Measurements from ENCODE around the gene PIH1D2.
"Not testable (repeated sequence)": the region's sequence is repeated elsewhere in the genome, so short reads cannot be mapped to it uniquely, and the experiment has no call there.

Gene PIH1D2

DNA sequence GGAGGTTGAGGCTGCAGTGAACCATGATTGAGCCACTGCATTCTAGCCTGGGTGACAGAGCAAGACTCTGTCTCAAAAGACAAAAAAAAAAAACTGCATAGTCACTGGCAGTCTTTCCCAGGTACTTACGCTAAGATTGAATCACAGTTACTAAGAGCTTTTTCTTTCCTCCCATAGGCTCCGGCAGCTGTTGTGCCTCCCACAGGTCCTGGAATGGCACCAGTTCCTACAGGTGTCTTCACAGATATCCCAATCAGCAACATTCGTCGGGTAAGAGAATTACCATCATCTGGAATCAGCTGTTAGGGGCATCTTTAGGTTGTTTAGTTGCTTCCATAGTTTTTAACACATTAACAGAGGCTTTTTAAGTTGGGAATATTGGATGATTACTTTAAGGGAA lies 28.9 kb downstream of the PIH1D2 start:
- ChIA-PET CTCF (interaction anchor here (1.7 kb wide), 1 partner anchor 21 kb away, joined by 3 read pairs; no protein-coding TSS in a partner anchor), POLR2A (no interaction called here)
- TF ChIP-seq, protein P1, sequence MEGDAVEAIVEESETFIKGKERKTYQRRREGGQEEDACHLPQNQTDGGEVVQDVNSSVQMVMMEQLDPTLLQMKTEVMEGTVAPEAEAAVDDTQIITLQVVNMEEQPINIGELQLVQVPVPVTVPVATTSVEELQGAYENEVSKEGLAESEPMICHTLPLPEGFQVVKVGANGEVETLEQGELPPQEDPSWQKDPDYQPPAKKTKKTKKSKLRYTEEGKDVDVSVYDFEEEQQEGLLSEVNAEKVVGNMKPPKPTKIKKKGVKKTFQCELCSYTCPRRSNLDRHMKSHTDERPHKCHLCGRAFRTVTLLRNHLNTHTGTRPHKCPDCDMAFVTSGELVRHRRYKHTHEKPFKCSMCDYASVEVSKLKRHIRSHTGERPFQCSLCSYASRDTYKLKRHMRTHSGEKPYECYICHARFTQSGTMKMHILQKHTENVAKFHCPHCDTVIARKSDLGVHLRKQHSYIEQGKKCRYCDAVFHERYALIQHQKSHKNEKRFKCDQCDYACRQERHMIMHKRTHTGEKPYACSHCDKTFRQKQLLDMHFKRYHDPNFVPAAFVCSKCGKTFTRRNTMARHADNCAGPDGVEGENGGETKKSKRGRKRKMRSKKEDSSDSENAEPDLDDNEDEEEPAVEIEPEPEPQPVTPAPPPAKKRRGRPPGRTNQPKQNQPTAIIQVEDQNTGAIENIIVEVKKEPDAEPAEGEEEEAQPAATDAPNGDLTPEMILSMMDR (IDR thresholded peaks at IDR 0.05; ENCODE audit: control extremely low read depth, extremely low read depth, low read depth, missing control alignments) = no peak
- DNase-seq (ENCODE audit: extremely low spot score) = no peak

DNA sequence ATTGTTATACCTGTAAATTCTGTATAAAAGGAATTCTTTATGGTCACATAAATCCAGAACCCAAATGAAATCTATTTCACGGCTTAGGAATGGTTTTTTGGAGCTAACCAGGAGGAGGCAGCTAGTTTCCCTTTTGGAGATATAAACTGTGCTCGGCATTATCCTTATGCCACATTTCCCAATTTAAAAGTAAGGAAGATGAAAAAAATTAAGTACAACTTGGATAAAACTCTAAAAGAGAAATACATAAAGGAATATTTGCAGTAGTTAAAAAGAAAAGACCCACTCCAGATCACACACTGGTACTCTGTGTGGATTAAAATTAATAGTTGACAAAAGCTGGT lies 30.9 kb downstream of the PIH1D2 start:
- TF ChIP-seq, protein P1 (IDR thresholded peaks at IDR 0.05; ENCODE audit: control extremely low read depth, extremely low read depth, low read depth, missing control alignments) = no peak
- ChIA-PET POLR2A (no interaction called here), CTCF (interaction anchor here (1.1 to 1.5 kb wide), 2 partner anchors 18 to 105 kb away, joined by 3 to 4 read pairs; partner anchors contain the start of genes DIXDC1 and DLAT)
- no peak for DNase-seq (ENCODE audit: extremely low spot score)

DNA sequence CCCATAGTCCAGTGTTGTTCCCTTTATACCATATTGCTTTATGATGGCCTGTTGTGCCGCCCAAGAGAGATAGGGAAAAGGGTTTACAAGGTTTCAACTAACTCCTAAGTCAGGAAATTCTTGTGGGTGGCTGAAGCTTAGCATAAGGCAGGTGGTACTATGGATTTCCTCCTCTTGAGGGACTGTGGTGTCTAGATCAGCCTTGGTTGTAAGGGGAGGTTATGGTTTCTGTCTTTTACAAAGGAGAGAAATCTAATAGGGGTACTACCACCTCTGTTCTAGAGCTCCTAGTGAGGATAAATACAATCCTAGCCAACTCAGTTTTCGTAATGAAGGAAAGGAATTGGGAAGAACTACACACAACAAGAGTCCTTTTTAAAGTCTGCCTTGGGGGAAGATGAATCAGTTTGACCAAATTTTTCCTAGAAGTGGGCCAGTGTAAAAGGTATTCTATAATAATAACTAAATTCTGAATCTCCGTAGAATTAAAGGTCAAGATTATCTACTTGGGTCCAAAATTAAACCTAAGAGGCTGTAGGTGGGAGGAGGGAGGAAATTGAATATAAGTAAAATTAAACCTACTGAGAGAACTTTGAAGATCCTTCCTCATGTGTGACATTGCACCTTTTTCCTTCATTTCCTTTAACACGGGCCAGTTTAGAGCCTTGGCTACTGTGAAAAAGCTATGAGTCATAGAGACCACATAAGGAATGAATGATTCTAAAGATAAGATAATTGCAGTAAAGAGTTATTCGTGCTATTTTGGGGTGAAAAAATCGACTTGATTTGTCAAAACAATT lies 31.5 kb downstream of the PIH1D2 start:
- DNase-seq (ENCODE audit: extremely low spot score) = no peak
- ChIA-PET POLR2A (no interaction called here), CTCF (interaction anchor here (1.1 to 1.5 kb wide), 2 partner anchors 17 to 104 kb away, joined by 3 to 4 read pairs; partner anchors contain the start of genes DIXDC1 and DLAT)
- TF ChIP-seq, protein P1 (IDR thresholded peaks at IDR 0.05; ENCODE audit: control extremely low read depth, extremely low read depth, low read depth, missing control alignments) = no peak

DNA sequence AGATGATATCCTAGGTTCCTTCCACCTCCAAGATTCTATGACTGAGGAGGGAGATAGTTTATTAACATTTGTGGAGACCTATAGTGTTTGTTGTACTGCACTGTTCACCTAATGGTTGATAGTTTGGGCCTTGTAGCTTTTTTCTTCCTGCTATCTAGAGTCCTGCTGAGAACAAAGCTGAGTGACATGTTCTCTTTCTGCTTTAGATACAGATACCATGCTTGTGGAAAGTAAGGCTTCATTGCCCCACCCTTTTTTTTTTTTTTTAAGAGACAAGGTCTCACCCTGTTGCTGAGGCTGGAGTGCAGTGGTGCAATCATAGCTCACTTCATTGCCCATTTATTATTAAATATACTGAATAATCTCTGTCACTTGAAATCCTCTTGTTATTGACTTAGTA lies 36.3 kb downstream of the PIH1D2 start:
- CTCF ChIA-PET = interaction anchor here (1.1 kb wide), 1 partner anchor 9 kb away, joined by 3 read pairs; no protein-coding TSS in a partner anchor
- POLR2A ChIA-PET = no interaction called here

DNA sequence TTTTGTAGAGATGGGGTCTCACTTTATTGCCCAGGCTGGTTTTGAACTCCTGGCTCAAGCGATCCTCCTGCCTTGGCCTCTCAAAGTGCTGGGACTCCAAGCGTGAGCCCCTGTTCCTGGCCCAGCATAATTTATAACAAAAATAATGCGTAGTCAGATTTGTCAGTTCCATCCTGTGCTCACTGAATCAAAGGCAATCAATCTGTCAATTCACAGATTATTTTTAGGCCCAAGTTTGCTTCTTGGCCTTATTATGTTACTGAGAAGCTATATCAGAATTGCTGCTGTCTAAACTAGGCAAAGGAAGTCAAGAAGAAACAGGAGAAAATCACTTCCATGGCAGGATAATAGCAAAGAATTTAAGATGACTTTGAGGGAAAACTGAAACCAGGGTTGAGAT lies 39.9 kb downstream of the PIH1D2 start:
- ChIA-PET POLR2A (no interaction called here), CTCF (interaction anchor here (0.9 kb wide), 1 partner anchor 256 kb away, joined by 3 read pairs; no protein-coding TSS in a partner anchor)
- no peak for DNase-seq (ENCODE audit: extremely low spot score)
- TF ChIP-seq, protein P1 (IDR thresholded peaks at IDR 0.05; ENCODE audit: control extremely low read depth, extremely low read depth, low read depth, missing control alignments) = no peak

More for the DNA sequence above, 36.3 kb downstream of the PIH1D2 start:
- TF ChIP-seq, protein P1 (IDR thresholded peaks at IDR 0.05; ENCODE audit: control extremely low read depth, extremely low read depth, low read depth, missing control alignments) = no peak
- no peak for DNase-seq (ENCODE audit: extremely low spot score)

DNA sequence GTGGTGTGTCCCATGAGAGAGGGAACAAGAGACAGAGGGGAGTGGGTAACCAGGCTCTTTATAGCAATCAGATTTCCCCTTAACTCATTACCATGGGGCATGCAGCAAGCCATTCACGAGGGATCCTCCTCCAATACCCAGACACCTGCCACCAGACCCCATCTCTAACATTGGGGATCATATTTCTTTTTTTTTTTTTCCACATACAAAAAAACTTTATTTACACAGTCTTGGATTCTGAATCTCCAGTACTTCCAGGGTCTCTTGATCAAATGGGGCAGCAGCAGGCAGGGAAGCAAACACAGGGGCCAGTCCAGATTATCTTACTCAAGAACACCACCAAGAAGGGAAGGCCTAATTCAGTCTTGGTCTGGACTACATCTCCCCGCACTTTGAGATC lies 44.4 kb downstream of the PIH1D2 start:
- POLR2A ChIA-PET = no interaction called here

DNA sequence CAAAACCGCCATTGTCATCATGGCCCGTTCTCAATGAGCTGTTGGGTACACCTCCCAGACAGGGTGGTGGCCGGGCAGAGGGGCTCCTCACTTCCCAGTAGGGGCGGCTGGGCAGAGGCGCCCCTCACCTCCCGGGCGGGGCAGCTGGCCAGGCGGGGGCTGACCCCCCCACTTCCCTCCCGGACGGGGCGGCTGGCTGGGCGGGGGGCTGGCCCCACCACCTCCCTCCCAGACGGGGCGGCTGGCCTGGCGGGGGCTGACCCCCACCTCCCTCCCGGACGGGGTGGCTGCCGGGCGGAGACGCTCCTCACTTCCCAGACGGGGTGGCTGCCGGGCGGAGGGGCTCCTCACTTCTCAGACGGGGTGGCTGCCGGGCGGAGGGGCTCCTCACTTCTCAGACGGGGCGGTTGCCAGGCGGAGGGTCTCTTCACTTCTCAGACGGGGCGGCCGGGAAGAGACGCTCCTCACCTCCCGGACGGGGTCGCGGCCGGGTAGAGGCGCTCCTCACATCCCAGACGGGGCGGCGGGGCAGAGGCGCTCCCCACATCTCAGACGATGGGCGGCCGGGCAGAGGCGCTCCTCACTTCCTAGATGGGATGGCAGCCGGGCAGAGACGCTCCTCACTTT lies 46.9 kb downstream of the PIH1D2 start:
- CTCF ChIA-PET; DNase-seq (ENCODE audit: extremely low spot score); POLR2A ChIA-PET: not testable (repeated sequence)

More for the DNA sequence above, 44.4 kb downstream of the PIH1D2 start:
- DNase-seq (ENCODE audit: extremely low spot score) = no peak
- CTCF ChIA-PET = interaction anchor here (0.9 kb wide), 1 partner anchor 84 kb away, joined by 3 read pairs; no protein-coding TSS in a partner anchor
- TF ChIP-seq, protein P1 (IDR thresholded peaks at IDR 0.05; ENCODE audit: control extremely low read depth, extremely low read depth, low read depth, missing control alignments) = no peak

All from GM10248 (cell line).